Esophagus muscularis mucosa (tissue), 4 donors: ENCODE data around the gene IGFALS. TPM values are rescaled to one million over a fixed set of nuclear protein-coding genes. Genes with fewer than 3 reads are reported as not detected.

ENCODE experiments used
- DNase-seq: peaks from one replicate; pipeline ENCODE4 v3.0.0-alpha.2; 2017; ENCODE audit errors: extremely low spot score
- H3K27ac ChIP-seq, 4 donors: fragments of 200-600 bp; sonication (generic); replicated peaks in 1 of 4; 1 replicate in 3 of 4; 2 replicates in 1 of 4; pipeline ENCODE4 v1.5.1; 2016 to 2019; ENCODE audit warnings: mild to moderate bottlenecking in 1 of 4
- H3K27me3 ChIP-seq, 4 donors: fragments of 200-600 bp; sonication (generic); one replicate each; pipeline versions ENCODE4 v1.5.1 to v1.6.0; 2016 to 2019
- H3K36me3 ChIP-seq, 4 donors: fragments of 200-600 bp; sonication (generic); one replicate each; pipeline ENCODE4 v1.5.1; 2016 to 2019
- H3K4me1 ChIP-seq, 4 donors: fragments of 200-600 bp; sonication (generic); one replicate each; pipeline ENCODE4 v1.5.1; 2016 to 2019
- H3K4me3 ChIP-seq, 4 donors: fragments of 200-600 bp; sonication (generic); 1 replicate in 2 of 4; 2 replicates in 2 of 4; pipeline ENCODE4 v1.5.1; 2016 to 2019; ENCODE audit warnings: mild to moderate bottlenecking in 4 of 4, moderate library complexity in 1 of 4
- H3K9me3 ChIP-seq, 4 donors: fragments of 200-600 bp; sonication (generic); 1 replicate in 3 of 4; 2 replicates in 1 of 4; pipeline ENCODE4 v1.5.1; 2016 to 2019
- CTCF ChIP-seq, 3 experiments: fragments of 200-600 bp in 2 of 3; fragments of 450-650 bp in 1 of 3; sonication (generic) in 2 of 3; IDR thresholded peaks; one replicate each; pipeline ENCODE4 v1.5.1; 2017 to 2019; ENCODE audit warnings: antibody characterized with exemption in 3 of 3, mild to moderate bottlenecking in 2 of 3, moderate library complexity in 1 of 3
- EP300 ChIP-seq: sonication (generic); formaldehyde crosslinking; IDR thresholded peaks from one replicate; pipeline ENCODE4 v1.6.1; 2017; ENCODE audit warnings: antibody characterized with exemption
- POLR2A ChIP-seq: fragments of 450-650 bp; IDR thresholded peaks from one replicate; pipeline ENCODE4 v1.6.1; 2017; ENCODE audit warnings: antibody characterized with exemption, moderate library complexity, mild to moderate bottlenecking, low read depth
- POLR2AphosphoS5 ChIP-seq, 2 donors: sonication (generic); formaldehyde crosslinking; IDR thresholded peaks; one replicate each; pipeline ENCODE4 v1.6.1; 2017; ENCODE audit warnings: antibody characterized with exemption in 2 of 2
- WGBS: methylation state at CpG from one replicate; pipeline ENCODE4 v1.1.5; 2018; 5-methylcytosine and 5-hydroxymethylcytosine counted together
- intact Hi-C: fragments of 100-400 bp; cut with DNase I; formaldehyde crosslinking; loops from one replicate; pipeline ENCODE4 v1.15.1; 2023
- total RNA-seq, 4 donors: library from RNA; depleted of rRNA; stranded (reverse); fragments of >200 nt; gene quantifications; one replicate each; pipeline versions ENCODE4 v1.1.0 to v1.2.1, GENCODE V29; 2016

Gene IGFALS
- total RNA-seq, 4 donors from 2014 or later = 0.45 to 0.75 TPM; not detected in 2

DNA sequence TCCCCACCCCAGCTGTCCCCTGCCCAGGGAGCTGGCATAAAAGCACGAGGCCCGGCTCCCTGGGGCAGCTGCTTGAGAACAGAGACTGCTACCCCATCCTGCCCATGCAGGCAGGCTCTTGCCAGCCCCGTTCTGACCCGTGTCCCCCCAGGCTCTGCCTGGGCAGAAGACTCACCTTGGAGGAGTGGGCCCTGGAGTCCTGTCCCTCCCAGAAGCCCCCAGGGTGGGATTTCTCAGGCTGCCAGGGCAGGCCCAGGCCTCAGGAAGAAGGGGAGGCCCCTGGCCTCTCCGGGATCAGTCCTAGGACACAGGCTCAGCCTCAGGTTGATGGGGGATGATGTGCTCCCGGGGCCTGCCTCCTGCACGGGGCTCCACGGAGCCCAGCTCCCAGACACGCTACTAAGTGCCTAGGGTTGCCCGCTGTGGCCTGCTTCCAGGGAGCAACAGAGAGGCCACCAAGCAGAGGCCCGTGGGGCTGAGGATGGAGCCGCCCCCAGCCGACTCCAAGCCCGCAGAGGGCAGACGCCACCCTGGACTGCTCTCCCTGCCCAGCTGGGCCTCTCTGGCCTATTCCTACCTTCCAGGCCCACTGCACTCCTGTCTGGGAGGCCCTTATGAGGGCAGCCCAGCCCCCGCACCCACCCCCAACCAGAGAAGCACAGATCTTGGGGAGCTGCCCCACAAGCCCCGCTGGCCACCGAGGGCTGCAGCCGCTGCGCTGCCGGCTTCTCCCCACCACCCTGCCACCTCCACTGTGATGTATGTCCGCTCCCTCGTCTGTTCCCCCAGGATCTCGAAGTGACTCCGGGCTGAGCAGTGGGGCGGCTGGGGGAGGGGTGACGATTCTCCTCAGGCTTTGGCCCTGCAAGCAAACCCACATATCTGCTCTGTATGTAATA, 23.9 kb downstream of the IGFALS start:
- Histone ChIP-seq H3K4me3 (peak overlapping the region; percentile 72 to 100 (median 88)), H3K27ac (peak overlapping the region; percentile 87 to 95 (median 90)), H3K36me3 (peaks cover 38 to 53% (median 52%) of the 10 kb centered on the region in 4 donors), H3K9me3 (no peaks in the 10 kb centered on the region), H3K27me3 (no peaks in the 10 kb centered on the region), H3K4me1 (peaks cover 31 to 50% (median 47%) of the 10 kb centered on the region in 4 donors)
- 52% methylated on average over 7 of the region's 27 CpGs for WGBS
- intact Hi-C loops = loop anchor here (5.0 kb wide), 2 partner anchors 62 to 157 kb away; partner anchors contain the start of genes CRAMP1, IFT140 and MAPK8IP3
- TF ChIP-seq CTCF (IDR thresholded peaks at IDR 0.05) (no peak), POLR2AphosphoS5 (IDR thresholded peaks at IDR 0.05) (no peak), EP300 (no peak), POLR2A (no peak)
- no peak for DNase-seq

DNA sequence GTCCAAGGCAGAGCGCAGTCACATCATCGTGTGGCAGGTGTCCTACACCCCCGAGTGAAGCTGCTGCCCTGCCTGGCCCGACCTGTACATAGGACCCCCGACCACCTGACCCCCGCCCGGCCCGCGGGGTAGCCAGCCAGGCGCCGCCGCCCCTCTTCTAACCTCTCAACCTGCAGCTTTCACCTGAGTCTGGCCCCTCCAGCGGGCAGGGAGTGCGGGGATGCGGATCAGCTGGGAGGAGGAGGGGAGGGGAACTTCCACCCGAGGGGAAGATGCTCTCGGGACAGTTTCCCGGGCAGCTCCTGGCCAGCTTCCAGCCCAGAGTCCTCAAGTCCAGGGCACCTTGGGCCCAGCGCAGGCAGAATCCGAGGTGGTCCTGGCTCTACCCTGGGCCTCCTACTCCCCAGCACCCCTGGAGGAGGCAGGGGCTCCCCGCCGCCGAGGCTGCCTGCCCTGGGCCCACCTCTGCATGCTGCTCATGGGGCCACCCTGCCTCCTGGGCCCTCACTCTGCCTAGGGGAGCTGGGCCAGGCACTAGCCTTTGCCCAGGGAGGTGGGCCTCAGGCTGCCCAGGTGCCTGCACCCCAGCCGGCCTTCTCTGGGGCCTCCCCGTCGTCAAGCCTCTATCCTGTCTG, 24.6 kb downstream of the IGFALS start:
- intact Hi-C loops = no loop called here
- H3K27me3 ChIP-seq = no peaks in the 10 kb centered on the region
- no peaks in the 10 kb centered on the region for H3K9me3 ChIP-seq
- TF ChIP-seq POLR2A (no peak), CTCF (IDR thresholded peaks at IDR 0.05) (no peak), POLR2AphosphoS5 (IDR thresholded peaks at IDR 0.05) (no peak), EP300 (no peak)
- no peak overlapping the region for H3K4me3 ChIP-seq
- H3K36me3 ChIP-seq = peaks cover 38 to 61% (median 60%) of the 10 kb centered on the region in 4 donors
- 78% methylated on average over 25 of the region's 26 CpGs for WGBS
- peak overlapping the region; percentile 87 to 95 (median 90) for H3K27ac ChIP-seq
- DNase-seq = no peak
- peaks cover 23 to 47% (median 42%) of the 10 kb centered on the region in 4 donors for H3K4me1 ChIP-seq

DNA sequence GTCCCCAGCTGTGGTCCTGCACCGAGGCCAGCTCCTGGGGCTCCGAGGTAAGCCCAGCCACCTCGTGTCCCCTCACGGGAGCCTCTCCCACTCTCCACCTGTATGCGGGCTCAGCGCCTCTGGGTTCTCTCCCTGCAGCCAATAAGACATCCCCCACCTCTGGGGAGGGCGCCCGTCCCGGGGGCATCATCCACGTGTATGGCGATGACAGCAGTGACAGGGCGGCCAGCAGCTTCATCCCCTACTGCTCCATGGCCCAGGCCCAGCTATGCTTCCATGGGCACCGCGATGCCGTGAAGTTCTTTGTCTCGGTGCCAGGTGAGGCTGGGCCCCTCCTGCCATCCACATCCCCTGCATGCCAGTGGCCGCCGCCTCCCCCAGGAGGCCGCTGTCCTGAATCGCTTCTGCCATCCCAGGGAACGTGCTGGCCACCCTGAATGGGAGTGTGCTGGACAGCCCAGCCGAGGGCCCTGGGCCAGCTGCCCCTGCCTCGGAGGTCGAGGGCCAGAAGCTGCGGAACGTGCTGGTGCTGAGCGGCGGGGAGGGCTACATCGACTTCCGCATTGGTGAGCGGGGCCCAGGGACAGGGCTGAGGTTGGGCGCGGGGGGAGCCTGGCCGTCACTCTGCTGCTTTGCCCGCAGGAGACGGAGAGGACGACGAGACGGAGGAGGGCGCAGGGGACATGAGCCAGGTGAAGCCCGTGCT, 25.3 kb downstream of the IGFALS start:
- intact Hi-C loops = no loop called here
- no peaks in the 10 kb centered on the region for H3K9me3 ChIP-seq
- no peaks in the 10 kb centered on the region for H3K27me3 ChIP-seq
- no peak overlapping the region for H3K4me3 ChIP-seq
- no peak for TF ChIP-seq POLR2AphosphoS5 (IDR thresholded peaks at IDR 0.05)
- no peak for TF ChIP-seq EP300
- TF ChIP-seq POLR2A = no peak
- TF ChIP-seq CTCF (IDR thresholded peaks at IDR 0.05) = no peak
- H3K4me1 ChIP-seq = peaks cover 21 to 45% (median 40%) of the 10 kb centered on the region in 4 donors
- peaks cover 38 to 68% (median 67%) of the 10 kb centered on the region in 4 donors for H3K36me3 ChIP-seq
- H3K27ac ChIP-seq = peak overlapping the region in 1 of 4 donors; percentile 91
- DNase-seq = no peak
- 88% methylated on average over 32 of the region's 41 CpGs for WGBS

GRCh38 chr16:1767116-1767994, 26.1 kb downstream of the IGFALS start:
- 91% methylated on average over 31 of the region's 42 CpGs for WGBS
- H3K27me3 ChIP-seq = no peaks in the 10 kb centered on the region
- no peak overlapping the region for H3K27ac ChIP-seq
- no peak for DNase-seq
- no peak overlapping the region for H3K4me3 ChIP-seq
- no peaks in the 10 kb centered on the region for H3K9me3 ChIP-seq
- H3K36me3 ChIP-seq = peaks cover 44 to 76% (median 75%) of the 10 kb centered on the region in 4 donors
- peaks cover 20 to 45% (median 39%) of the 10 kb centered on the region in 4 donors for H3K4me1 ChIP-seq
- intact Hi-C loops = no loop called here
- TF ChIP-seq POLR2AphosphoS5 (IDR thresholded peaks at IDR 0.05) = no peak
- no peak for TF ChIP-seq POLR2A
- TF ChIP-seq EP300 = no peak
- no peak for TF ChIP-seq CTCF (IDR thresholded peaks at IDR 0.05)
